Measurements from ENCODE around the gene S100A2. TPM values are rescaled to one million over a fixed set of nuclear protein-coding genes. Genes with fewer than 3 reads are reported as not detected.

S100A2 gene
- total and polyA plus RNA-seq, 2 donors (not counting 3 experiments of a cell fraction or from before 2014, with no cell fraction given), result 4.0 to 4.3 TPM

DNA sequence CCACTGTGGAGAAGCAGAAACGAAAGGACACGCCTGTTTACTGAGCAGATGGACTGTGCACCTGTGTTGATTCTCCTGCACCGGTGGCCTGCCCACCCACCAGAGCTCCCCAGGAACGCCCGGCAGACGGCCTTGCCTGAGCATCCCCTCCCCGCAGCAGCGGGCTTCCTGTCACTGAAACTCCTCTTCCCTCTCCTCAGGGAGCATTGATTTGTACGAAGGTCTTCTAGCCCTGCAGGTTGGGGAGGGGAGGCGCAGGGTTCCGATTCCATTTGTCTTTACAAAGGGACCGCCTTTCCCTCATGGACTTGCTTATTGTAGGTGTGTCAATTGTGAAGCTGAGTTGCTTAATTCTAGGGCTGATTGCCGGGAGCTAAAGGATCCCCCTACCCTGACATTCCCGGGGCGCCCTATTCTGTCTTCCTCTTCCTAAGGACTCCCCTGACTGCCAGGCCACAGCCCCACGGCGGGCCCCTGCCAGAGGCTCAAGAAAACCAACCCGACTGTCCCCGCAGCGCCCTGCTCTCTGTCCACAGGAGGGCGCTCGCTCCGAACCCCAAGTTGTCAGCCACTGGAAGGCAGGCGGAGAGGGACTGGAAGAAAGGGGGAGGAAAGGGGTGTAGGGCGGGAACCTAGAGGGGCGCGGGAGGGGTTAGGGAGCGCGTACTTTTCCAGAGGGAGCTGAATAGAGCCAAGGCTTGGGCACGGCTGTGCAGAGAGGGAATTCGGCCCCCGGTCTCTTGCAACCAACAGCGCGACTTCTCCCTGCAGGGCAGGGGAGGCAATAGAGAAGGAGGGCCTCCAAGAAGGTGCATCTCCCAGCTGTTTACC lies 32.7 kb downstream of the S100A2 start:
- Histone ChIP-seq H3K4me3 (replicated peaks in 1 of 3; ENCODE audit: insufficient read depth in 1 of 3, low read depth in 1 of 3, low read length in 3 of 3) (peak overlapping the region in 2 of 3 experiments; percentile 5 to 81), H3K4me2 (ENCODE audit: insufficient read depth, low read length) (peak overlapping the region; percentile 91), H3K9me3 (replicated peaks; ENCODE audit: control insufficient read depth, insufficient read depth, low read length) (no peaks in the 10 kb centered on the region), H3K27ac (ENCODE audit: insufficient read depth, low read depth, low read length) (peak overlapping the region; percentile 96), H3K9ac (replicated peaks; ENCODE audit: extremely low read depth, insufficient read depth, low read length) (peak overlapping the region; percentile 77), H4K20me1 (replicated peaks; ENCODE audit: control insufficient read depth, extremely low read depth, insufficient read depth, low read length) (no peaks in the 10 kb centered on the region), H3K79me2 (ENCODE audit: control insufficient read depth, insufficient read depth, low read length) (peaks cover 15% of the 10 kb centered on the region), H3K27me3 (ENCODE audit: control insufficient read depth in 2 of 2, insufficient read depth in 2 of 2, low read length in 2 of 2) (no peaks in the 10 kb centered on the region), H2AFZ (ENCODE audit: low read depth, low read length) (peak overlapping the region; percentile 5), H3K4me1 (ENCODE audit: control insufficient read depth, extremely low read depth, insufficient read depth, low read length) (peaks cover 43% of the 10 kb centered on the region), H3K9me1 (replicated peaks; ENCODE audit: control insufficient read depth, extremely low read depth, insufficient read depth, low read length) (no peaks in the 10 kb centered on the region), H3K36me3 (ENCODE audit: control insufficient read depth in 2 of 2, extremely low read depth in 1 of 2, insufficient read depth in 2 of 2, low read length in 2 of 2) (no peaks in the 10 kb centered on the region)
- no TSS peak for BruUV-seq (replicated peaks)
- CTCF ChIA-PET, result interaction anchor here (0.6 to 5.8 kb wide), 24 partner anchors 8 to 233 kb away, joined by 3 to 216 read pairs (median 6); partner anchors contain the start of genes CHTOP, S100A1, S100A13 and S100A16
- TF ChIP-seq POLR2A (IDR thresholded peaks at IDR 0.05; ENCODE audit: low read depth, low read length), result no peak
- TF ChIP-seq, protein P1, sequence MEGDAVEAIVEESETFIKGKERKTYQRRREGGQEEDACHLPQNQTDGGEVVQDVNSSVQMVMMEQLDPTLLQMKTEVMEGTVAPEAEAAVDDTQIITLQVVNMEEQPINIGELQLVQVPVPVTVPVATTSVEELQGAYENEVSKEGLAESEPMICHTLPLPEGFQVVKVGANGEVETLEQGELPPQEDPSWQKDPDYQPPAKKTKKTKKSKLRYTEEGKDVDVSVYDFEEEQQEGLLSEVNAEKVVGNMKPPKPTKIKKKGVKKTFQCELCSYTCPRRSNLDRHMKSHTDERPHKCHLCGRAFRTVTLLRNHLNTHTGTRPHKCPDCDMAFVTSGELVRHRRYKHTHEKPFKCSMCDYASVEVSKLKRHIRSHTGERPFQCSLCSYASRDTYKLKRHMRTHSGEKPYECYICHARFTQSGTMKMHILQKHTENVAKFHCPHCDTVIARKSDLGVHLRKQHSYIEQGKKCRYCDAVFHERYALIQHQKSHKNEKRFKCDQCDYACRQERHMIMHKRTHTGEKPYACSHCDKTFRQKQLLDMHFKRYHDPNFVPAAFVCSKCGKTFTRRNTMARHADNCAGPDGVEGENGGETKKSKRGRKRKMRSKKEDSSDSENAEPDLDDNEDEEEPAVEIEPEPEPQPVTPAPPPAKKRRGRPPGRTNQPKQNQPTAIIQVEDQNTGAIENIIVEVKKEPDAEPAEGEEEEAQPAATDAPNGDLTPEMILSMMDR (IDR thresholded peaks at IDR 0.05; ENCODE audit: extremely low read depth in 1 of 2, insufficient read depth in 1 of 2, low read depth in 1 of 2, low read length in 2 of 2), result peak; percentile 90
- no peak for TF ChIP-seq JUN (IDR thresholded peaks at IDR 0.05; ENCODE audit: borderline replicate concordance, insufficient read depth, insufficient read length, low read depth)
- TF ChIP-seq FOS (IDR thresholded peaks at IDR 0.05; ENCODE audit: borderline replicate concordance, insufficient read depth, low read length), result no peak
- peak; percentile 85 for DNase-seq (ENCODE audit: low read depth, low spot score)
- no peak for FAIRE-seq
- POLR2A ChIA-PET, result interaction anchor here (0.9 to 3.9 kb wide), 4 partner anchors 33 to 94 kb away, joined by 4 to 32 read pairs (median 10); partner anchors contain the start of genes S100A13 and S100A2
- intact Hi-C loops (cut with micrococcal nuclease) (loop anchor here (1.0 kb wide), 5 partner anchors 22 to 100 kb away; partner anchors contain the start of gene S100A13), dilution Hi-C loops (cut with MboI; ENCODE audit: extremely low pct_ligation_motif_present, low sequenced_read_pairs) (no loop called here)
